A549 (cell line): ENCODE measurements around the gene C1orf50.

Source experiments
- CEBPB ChIP-seq, 2 experiments: fragments of >200 bp in 1 of 2; sonication (Bioruptor Twin) in 1 of 2; formaldehyde crosslinking in 1 of 2; IDR thresholded peaks; 2 replicates each; pipeline ENCODE4 v1.6.1; 2012 to 2016
- CHD2 ChIP-seq: fragments of 150-350 bp; IDR thresholded peaks from 2 replicates; pipeline ENCODE4 v1.6.1; 2014; ENCODE audit warnings: low read length; ENCODE audit not compliant: partially characterized antibody
- EP300 ChIP-seq, 2 experiments: fragments of >200 bp; sonication (Bioruptor Twin); formaldehyde crosslinking; IDR thresholded peaks; 2 replicates in 1 of 2; 3 replicates in 1 of 2; pipeline ENCODE4 v1.6.1; 2016 to 2017
- FOXS1 ChIP-seq: fragments of 250-450 bp; sonication (Bioruptor Pico); IDR thresholded peaks from 2 replicates; pipeline ENCODE4 v1.5.0; 2020; ENCODE audit warnings: mild to moderate bottlenecking, moderate library complexity
- GATA3 ChIP-seq: IDR thresholded peaks from 2 replicates; pipeline ENCODE4 v1.6.1; 2012; ENCODE audit warnings: borderline replicate concordance
- HEYL ChIP-seq: fragments of 250-450 bp; sonication (Bioruptor Pico); IDR thresholded peaks from 2 replicates; pipeline ENCODE4 v1.8.0; 2021; ENCODE audit warnings: mild to moderate bottlenecking, moderate library complexity
- HOXB5 ChIP-seq: fragments of 250-450 bp; sonication (Bioruptor Pico); IDR thresholded peaks from 2 replicates; pipeline ENCODE4 v1.5.0; 2020; ENCODE audit warnings: mild to moderate bottlenecking, moderate library complexity
- KDM1A ChIP-seq: fragments of 200-600 bp; sonication (generic); IDR thresholded peaks from 2 replicates; pipeline ENCODE4 v1.6.1; 2016; ENCODE audit warnings: low read depth, mild to moderate bottlenecking
- POLR2A ChIP-seq: IDR thresholded peaks from 2 replicates; pipeline ENCODE4 v1.6.1; 2012; ENCODE audit warnings: mild to moderate bottlenecking, low read length
- RAD21 ChIP-seq, 2 experiments: fragments of >200 bp in 1 of 2; sonication (Bioruptor Twin) in 1 of 2; formaldehyde crosslinking in 1 of 2; IDR thresholded peaks in 1 of 2; conservative IDR thresholded peaks in 1 of 2; 2 replicates in 1 of 2; 3 replicates in 1 of 2; pipeline ENCODE4 v1.6.1; 2012 to 2018; ENCODE audit warnings: inconsistent platforms in 1 of 2
- SREBF2 ChIP-seq: fragments of 450-650 bp; IDR thresholded peaks from 2 replicates; pipeline ENCODE4 v1.6.1; 2014; ENCODE audit warnings: mild to moderate bottlenecking, moderate library complexity
- TF ChIP-seq, protein P1 (sequence below): fragments of 200-600 bp; sonication (generic); IDR thresholded peaks from 2 replicates; pipeline ENCODE4 v1.6.1; 2016; ENCODE audit warnings: antibody characterized with exemption, mild to moderate bottlenecking, moderate library complexity
- TF ChIP-seq, protein P2 (sequence below): fragments of >200 bp; sonication (Bioruptor Twin); formaldehyde crosslinking; IDR thresholded peaks from 3 replicates; pipeline ENCODE4 v1.5.1; 2016

- TF ChIP-seq, protein P1, sequence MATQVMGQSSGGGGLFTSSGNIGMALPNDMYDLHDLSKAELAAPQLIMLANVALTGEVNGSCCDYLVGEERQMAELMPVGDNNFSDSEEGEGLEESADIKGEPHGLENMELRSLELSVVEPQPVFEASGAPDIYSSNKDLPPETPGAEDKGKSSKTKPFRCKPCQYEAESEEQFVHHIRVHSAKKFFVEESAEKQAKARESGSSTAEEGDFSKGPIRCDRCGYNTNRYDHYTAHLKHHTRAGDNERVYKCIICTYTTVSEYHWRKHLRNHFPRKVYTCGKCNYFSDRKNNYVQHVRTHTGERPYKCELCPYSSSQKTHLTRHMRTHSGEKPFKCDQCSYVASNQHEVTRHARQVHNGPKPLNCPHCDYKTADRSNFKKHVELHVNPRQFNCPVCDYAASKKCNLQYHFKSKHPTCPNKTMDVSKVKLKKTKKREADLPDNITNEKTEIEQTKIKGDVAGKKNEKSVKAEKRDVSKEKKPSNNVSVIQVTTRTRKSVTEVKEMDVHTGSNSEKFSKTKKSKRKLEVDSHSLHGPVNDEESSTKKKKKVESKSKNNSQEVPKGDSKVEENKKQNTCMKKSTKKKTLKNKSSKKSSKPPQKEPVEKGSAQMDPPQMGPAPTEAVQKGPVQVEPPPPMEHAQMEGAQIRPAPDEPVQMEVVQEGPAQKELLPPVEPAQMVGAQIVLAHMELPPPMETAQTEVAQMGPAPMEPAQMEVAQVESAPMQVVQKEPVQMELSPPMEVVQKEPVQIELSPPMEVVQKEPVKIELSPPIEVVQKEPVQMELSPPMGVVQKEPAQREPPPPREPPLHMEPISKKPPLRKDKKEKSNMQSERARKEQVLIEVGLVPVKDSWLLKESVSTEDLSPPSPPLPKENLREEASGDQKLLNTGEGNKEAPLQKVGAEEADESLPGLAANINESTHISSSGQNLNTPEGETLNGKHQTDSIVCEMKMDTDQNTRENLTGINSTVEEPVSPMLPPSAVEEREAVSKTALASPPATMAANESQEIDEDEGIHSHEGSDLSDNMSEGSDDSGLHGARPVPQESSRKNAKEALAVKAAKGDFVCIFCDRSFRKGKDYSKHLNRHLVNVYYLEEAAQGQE: no peak
- TF ChIP-seq, protein P2, sequence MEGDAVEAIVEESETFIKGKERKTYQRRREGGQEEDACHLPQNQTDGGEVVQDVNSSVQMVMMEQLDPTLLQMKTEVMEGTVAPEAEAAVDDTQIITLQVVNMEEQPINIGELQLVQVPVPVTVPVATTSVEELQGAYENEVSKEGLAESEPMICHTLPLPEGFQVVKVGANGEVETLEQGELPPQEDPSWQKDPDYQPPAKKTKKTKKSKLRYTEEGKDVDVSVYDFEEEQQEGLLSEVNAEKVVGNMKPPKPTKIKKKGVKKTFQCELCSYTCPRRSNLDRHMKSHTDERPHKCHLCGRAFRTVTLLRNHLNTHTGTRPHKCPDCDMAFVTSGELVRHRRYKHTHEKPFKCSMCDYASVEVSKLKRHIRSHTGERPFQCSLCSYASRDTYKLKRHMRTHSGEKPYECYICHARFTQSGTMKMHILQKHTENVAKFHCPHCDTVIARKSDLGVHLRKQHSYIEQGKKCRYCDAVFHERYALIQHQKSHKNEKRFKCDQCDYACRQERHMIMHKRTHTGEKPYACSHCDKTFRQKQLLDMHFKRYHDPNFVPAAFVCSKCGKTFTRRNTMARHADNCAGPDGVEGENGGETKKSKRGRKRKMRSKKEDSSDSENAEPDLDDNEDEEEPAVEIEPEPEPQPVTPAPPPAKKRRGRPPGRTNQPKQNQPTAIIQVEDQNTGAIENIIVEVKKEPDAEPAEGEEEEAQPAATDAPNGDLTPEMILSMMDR: no peak
- no peak for TF ChIP-seq CHD2
- TF ChIP-seq FOXS1 (CRISPR knock-in tag): no peak
- no peak for TF ChIP-seq CEBPB (IDR thresholded peaks at IDR 0.05)
- no peak for TF ChIP-seq POLR2A
- no peak for TF ChIP-seq EP300 (IDR thresholded peaks at IDR 0.05)
- no peak for TF ChIP-seq SREBF2
- TF ChIP-seq HEYL (CRISPR knock-in tag): no peak
- no peak for TF ChIP-seq RAD21 (conservative IDR thresholded peaks at IDR 0.05 in 1 of 2, IDR thresholded peaks at IDR 0.05 in 1 of 2)
- no peak for TF ChIP-seq GATA3
- TF ChIP-seq KDM1A: no peak
- TF ChIP-seq HOXB5: no peak
Measured at GRCh38 chr1:42720868-42721267, 46.2 kb upstream of the C1orf50 start.
